Retinal pigment epithelial cell (primary cell): ENCODE measurements around the gene XRCC2.

Experiments used
- DNase-seq: peaks from one replicate; pipeline ENCODE4 v3.0.0-alpha.2; 2010; ENCODE audit warnings: low read depth
- H3K4me3 ChIP-seq: 2 replicates; pipeline ENCODE4 v1.5.1; 2011; ENCODE audit warnings: mild to moderate bottlenecking, low read length, control low read depth, moderate library complexity
- TF ChIP-seq, protein P1 (sequence below): conservative IDR thresholded peaks from 2 replicates; pipeline ENCODE4 v1.5.1; 2011; ENCODE audit warnings: low read depth, low read length, control low read depth, inconsistent platforms

The XRCC2 gene

DNA sequence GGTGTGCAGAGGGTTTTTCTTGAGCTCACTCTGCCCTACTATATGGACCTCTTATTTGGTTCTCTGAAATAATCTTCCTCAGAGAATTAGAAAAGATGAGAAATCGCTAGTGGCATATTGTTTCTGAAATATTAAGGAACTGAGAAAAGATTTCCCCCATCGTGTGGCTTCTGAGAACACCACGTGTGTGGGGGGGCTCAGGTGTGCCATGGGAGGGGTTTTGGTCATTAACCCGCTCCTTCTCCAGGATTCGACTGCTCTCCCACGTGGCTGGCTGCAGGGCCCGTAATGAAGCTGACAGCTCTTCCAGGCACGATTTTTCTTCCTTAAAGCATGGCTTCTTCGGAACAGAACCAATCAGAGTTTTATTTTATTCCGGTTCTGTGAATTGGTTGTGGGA lies 67.7 kb downstream of the XRCC2 start:
- no peak overlapping the region for H3K4me3 ChIP-seq
- TF ChIP-seq, protein P1, sequence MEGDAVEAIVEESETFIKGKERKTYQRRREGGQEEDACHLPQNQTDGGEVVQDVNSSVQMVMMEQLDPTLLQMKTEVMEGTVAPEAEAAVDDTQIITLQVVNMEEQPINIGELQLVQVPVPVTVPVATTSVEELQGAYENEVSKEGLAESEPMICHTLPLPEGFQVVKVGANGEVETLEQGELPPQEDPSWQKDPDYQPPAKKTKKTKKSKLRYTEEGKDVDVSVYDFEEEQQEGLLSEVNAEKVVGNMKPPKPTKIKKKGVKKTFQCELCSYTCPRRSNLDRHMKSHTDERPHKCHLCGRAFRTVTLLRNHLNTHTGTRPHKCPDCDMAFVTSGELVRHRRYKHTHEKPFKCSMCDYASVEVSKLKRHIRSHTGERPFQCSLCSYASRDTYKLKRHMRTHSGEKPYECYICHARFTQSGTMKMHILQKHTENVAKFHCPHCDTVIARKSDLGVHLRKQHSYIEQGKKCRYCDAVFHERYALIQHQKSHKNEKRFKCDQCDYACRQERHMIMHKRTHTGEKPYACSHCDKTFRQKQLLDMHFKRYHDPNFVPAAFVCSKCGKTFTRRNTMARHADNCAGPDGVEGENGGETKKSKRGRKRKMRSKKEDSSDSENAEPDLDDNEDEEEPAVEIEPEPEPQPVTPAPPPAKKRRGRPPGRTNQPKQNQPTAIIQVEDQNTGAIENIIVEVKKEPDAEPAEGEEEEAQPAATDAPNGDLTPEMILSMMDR, result no peak
- DNase-seq, result no peak

DNA sequence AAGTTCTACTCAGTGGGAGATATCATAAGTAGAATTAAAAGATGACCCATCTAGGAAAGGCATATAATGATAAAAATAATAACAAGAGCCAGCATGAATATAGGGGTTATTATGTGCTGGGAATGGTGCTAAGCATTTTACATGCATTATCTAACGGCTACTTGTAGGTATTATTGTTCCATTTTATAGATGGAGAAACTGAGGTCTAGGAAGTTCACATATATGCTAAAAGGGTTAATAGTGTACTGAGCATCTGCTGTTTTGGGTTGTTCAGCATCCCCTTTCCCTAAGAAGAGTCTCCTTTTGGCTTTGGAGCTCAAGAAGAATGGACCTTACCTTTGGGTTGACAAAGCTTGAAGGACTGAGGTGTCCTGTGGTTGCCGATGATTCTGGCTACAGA lies 68.9 kb downstream of the XRCC2 start:
- no peak overlapping the region for H3K4me3 ChIP-seq
- TF ChIP-seq, protein P1, result no peak
- no peak for DNase-seq

DNA sequence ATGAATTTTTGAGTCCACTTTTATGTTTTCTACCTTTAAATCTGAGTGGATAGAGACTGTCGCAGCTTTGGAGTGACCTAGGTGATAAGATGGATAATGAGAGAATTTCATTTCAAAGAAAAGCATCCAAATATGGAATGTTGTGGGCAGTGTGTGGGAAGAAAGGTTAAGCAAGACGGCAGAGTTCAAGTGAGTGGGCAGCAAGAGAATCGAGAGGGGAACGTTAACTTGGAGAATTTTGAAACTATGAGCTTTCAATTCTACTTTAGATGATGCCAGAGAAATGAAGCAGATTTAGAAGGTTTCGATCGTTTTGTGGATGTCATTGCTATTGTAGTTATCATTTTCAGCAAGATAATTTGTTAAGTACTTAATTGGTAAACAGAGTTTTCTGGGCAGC lies 73.0 kb downstream of the XRCC2 start:
- no peak overlapping the region for H3K4me3 ChIP-seq
- DNase-seq, result peak; percentile 15
- TF ChIP-seq, protein P1, result no peak

DNA sequence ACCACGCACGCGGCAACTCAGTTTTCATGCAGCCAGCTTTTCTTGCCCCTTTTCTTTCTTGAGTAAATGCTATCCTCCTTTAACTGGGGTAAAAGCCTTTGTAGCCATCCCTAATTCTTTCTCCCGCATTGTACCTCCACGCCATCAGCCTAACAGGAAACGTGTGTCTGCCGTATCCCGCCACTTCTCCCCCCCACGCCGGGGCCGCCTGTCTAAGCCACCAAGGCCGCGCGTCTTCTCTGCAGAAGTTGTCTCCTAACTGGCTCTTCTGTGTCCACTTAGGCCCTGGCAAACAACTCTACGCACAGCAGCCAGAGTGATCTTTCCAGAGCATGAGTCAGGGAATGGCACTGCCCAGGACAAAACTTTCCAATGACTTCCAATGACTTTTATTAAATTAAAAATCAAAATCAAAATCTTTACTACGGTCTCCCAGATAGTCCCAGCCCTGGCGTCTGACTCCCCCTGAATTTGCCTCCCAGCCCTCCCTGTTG lies 74.6 kb downstream of the XRCC2 start:
- no peak for DNase-seq
- H3K4me3 ChIP-seq, result no peak overlapping the region
- TF ChIP-seq, protein P1, result no peak

DNA sequence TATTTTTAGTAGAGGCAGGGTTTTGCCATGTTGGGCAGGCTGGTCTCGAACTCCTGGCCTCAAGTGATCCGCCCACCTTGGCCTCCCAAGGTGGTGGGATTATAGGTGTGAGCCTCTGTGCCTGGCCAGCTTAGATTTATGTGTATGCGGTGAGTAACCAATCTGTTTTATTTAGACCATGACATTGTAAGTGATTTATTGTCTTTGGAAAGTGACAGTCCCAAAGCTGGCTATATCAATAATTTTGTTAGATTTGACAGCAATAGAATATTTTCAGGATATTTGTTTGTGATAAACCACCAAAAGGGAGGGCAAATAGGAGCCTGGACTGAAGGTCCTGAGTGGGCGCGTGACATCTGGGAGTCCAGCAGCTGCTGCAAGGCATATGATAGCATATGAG lies 75.7 kb downstream of the XRCC2 start:
- DNase-seq, result no peak
- H3K4me3 ChIP-seq, result no peak overlapping the region
- TF ChIP-seq, protein P1, result no peak

DNA sequence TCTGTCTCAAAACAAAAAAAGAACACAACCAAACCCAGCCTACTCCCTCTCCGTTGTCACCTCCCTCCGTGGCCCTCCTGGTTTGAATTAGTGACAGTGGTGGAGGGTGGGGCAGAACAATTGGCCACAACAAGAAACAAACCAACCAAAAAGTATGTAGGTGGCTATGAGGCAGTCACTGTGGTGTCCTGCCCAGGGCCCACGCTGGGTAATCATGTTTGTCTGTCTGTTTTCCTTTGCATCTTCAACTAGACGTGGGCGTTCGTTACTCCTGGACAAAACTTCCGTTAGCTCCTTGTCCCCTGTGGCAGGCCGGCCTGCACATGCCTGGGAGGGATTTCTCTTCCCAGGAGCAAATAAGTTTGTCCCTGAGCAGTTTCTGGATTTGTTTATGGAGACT lies 78.4 kb downstream of the XRCC2 start:
- TF ChIP-seq, protein P1, result no peak
- DNase-seq, result no peak
- H3K4me3 ChIP-seq, result no peak overlapping the region

DNA sequence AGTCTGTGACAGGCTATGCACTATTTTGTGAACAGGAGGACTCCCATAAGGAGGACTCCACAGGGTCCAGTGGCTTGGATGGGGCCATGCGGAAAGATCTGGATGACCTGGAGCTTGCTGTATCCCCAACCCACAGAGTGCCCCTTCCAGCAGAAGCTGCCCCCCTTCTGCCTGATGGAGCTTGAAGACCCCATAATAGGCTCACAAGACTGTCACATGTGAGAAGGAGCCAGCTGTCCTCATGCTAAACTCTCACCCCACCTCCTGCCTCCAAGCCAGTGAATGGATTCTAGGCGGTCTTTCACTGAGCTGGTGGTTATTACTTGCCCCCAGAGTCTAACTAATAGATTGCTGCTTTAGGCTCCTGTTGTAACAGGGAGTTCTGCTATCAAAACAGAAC lies 79.1 kb downstream of the XRCC2 start:
- TF ChIP-seq, protein P1, result no peak
- H3K4me3 ChIP-seq, result no peak overlapping the region
- no peak for DNase-seq
